AG09309 (cell line): Measurements from ENCODE around the gene SELENOM.
"Not testable (repeated sequence)": the region's sequence is repeated elsewhere in the genome, so short reads cannot be mapped to it uniquely, and the experiment has no call there.

Experiments used
- DNase-seq: peaks from one replicate; pipeline ENCODE4 v3.0.0-alpha.2; 2010; ENCODE audit warnings: low read depth
- H3K4me3 ChIP-seq: 2 replicates; pipeline ENCODE4 v1.5.1; 2011; ENCODE audit warnings: mild to moderate bottlenecking, low read depth, low read length, moderate library complexity; ENCODE audit not compliant: control insufficient read depth
- TF ChIP-seq, protein P1 (sequence below): IDR thresholded peaks from 2 replicates; pipeline ENCODE4 v1.5.1; 2011; ENCODE audit warnings: mild to moderate bottlenecking, low read depth, low read length, inconsistent platforms; ENCODE audit not compliant: insufficient read depth, control insufficient read depth; ENCODE audit errors: missing control alignments

The SELENOM gene

GRCh38 chr22:31080164-31080847, 27.1 kb downstream of the SELENOM start:
- DNase-seq = no peak
- peak overlapping the region; percentile 61 for H3K4me3 ChIP-seq
- TF ChIP-seq, protein P1, sequence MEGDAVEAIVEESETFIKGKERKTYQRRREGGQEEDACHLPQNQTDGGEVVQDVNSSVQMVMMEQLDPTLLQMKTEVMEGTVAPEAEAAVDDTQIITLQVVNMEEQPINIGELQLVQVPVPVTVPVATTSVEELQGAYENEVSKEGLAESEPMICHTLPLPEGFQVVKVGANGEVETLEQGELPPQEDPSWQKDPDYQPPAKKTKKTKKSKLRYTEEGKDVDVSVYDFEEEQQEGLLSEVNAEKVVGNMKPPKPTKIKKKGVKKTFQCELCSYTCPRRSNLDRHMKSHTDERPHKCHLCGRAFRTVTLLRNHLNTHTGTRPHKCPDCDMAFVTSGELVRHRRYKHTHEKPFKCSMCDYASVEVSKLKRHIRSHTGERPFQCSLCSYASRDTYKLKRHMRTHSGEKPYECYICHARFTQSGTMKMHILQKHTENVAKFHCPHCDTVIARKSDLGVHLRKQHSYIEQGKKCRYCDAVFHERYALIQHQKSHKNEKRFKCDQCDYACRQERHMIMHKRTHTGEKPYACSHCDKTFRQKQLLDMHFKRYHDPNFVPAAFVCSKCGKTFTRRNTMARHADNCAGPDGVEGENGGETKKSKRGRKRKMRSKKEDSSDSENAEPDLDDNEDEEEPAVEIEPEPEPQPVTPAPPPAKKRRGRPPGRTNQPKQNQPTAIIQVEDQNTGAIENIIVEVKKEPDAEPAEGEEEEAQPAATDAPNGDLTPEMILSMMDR = no peak

DNA sequence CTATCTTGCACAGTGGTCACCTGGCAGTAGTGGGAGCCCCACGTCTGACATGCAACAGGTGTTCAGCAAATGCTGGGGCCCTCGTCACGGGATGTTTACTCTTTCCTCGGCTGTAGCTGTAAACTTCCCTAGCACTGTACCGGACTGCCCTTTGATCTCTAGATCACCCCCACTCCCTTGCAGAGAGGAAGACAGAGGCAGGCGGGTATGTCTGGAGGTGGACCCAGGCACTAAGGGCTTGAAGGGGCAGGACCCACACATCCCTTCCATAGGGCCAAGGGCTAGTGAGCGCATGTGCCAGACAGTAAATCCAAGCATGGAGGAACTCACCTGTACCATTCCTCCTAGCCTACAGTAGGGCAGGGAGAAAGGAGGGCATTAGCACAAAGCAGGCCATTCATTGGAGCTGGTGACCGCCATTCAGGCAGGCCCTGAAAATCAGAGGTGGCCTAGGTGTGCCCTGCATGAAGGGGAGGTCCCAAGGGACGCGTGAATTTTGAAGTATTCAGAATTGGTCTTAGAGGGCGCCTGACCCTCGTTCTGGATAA, 28.2 kb downstream of the SELENOM start:
- DNase-seq = no peak
- TF ChIP-seq, protein P1 = no peak
- H3K4me3 ChIP-seq = no peak overlapping the region

DNA sequence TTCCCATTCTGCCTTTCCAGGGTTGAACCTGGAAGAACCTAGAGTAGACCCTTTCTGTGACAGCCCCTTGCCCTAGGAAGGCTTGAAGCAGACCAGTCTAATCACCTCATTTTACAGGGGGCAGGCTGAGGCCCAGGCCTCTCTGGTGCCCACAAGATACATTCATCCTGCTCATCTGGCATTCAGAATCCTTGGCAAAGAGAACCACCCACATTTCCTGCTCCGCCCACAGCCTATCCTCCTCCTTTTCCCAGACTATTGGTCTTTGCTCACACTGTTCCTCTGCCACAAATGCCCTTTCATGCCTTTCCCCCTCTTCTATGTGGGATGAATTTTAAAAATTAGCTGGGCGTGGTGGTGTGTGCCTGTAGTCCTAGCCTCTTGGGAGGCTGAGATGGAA, 29.0 kb downstream of the SELENOM start:
- not testable (repeated sequence) for H3K4me3 ChIP-seq, DNase-seq

DNA sequence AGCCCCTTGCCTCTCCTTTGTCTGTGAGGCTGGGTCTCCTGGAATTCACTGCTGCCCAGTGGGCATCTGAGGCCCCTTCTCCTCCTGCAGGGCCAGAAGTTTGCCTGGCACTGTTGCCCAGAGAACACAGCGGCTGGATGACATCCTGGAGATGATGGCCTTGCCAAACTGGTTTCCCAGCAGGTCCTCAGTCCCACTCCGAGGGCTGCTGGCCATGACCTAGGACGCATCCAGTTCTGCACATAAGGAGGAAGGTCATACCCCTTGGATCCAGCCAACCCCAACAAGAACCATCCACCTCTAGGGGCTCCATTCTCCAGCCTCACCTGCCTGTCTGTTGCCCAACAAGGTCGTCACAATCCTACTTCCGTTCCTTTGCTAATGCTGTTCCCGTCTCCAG, 29.7 kb downstream of the SELENOM start:
- no peak for DNase-seq
- no peak overlapping the region for H3K4me3 ChIP-seq
- TF ChIP-seq, protein P1 = no peak

DNA sequence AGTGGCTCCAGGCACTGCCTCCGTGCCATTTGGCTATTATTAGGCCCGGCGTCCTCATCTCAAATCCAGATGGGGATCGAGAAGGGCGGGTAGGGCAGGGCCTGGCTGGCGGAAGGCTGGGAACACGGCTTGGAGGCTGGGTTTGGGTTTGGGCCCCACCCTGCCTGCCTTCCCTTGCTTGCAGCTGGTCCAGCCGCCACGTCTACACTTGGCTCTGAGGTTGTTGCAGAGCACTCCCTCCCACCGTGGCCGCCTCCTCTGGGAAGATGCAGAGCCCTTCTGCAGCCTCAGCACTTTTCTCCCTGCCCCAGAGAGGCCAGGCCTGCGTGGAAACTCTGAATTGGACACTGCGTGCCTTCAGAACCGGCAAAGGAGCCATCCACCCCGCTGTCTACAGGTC, 31.4 kb downstream of the SELENOM start:
- peak; percentile 46 for DNase-seq
- H3K4me3 ChIP-seq = no peak overlapping the region
- TF ChIP-seq, protein P1 = no peak

- not testable (repeated sequence) for H3K4me3 ChIP-seq, DNase-seq
Measured at GRCh38 chr22:31073545-31074145, 33.7 kb downstream of the SELENOM start.

DNA sequence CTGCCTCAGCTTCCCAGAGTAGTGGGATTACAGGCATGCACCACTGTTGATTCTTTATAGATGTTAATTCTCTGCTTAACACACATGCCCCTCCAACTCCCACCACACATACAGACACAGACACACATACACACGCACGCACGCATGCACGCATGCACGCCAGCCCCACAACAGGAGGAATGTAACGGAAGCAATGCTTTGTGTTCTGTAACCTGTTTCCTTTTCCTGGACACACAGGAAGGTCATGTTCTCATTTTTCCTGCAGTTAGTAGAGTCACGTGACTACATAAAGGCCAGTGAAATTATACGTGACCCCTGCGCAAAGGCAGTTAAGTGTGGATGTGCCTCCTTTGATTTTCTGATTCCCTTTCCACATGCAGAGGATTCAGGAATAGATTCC, 34.2 kb downstream of the SELENOM start:
- DNase-seq, H3K4me3 ChIP-seq: not testable (repeated sequence)

- DNase-seq, H3K4me3 ChIP-seq: not testable (repeated sequence)
Measured at GRCh38 chr22:31069691-31070314, 37.6 kb downstream of the SELENOM start.
